ENCODE data around the gene PARD6A. TPM values are rescaled to one million over a fixed set of nuclear protein-coding genes. Genes with fewer than 3 reads are reported as not detected.

Gene PARD6A
- total and polyA plus RNA-seq, 2 of the 13 experiments (the other 11 are each of a cell fraction or from before 2014, with no cell fraction given) = 3.5 to 4.3 TPM

- no peak for TF ChIP-seq E2F2 (CRISPR knock-in tag; IDR thresholded peaks at IDR 0.05; ENCODE audit: borderline replicate concordance)
- no peak; the same call in 1 of the 2 replicates for TF ChIP-seq TAF1 (CRISPR knock-in tag; IDR thresholded peaks at IDR 0.05)
- no peak for TF ChIP-seq KAT7 (CRISPR knock-in tag; IDR thresholded peaks at IDR 0.05; ENCODE audit: borderline replicate concordance)
- no peak for TF ChIP-seq ATRX (CRISPR knock-in tag; IDR thresholded peaks at IDR 0.05; ENCODE audit: borderline replicate concordance)
- TF ChIP-seq ZFP36L1 (CRISPR knock-in tag; IDR thresholded peaks at IDR 0.05) = no peak
- TF ChIP-seq SMAD9 (CRISPR knock-in tag; IDR thresholded peaks at IDR 0.05) = no peak
- peak; percentile 48 for TF ChIP-seq TFDP1 (CRISPR knock-in tag; IDR thresholded peaks at IDR 0.05; ENCODE audit: borderline replicate concordance)
- no peak for TF ChIP-seq HOXA9 (CRISPR knock-in tag; IDR thresholded peaks at IDR 0.05; ENCODE audit: borderline replicate concordance)
- TF ChIP-seq ARID5B (CRISPR knock-in tag; IDR thresholded peaks at IDR 0.05) = peak; percentile 57
- no peak for TF ChIP-seq KIAA2018 (CRISPR knock-in tag; IDR thresholded peaks at IDR 0.05; ENCODE audit: borderline replicate concordance)
- TF ChIP-seq ZNF639 (CRISPR knock-in tag; conservative IDR thresholded peaks at IDR 0.05) = 0 out of 2 replicates have a peak, but pooled peaks have one; percentile 69
- TF ChIP-seq HOXD1 (CRISPR knock-in tag; IDR thresholded peaks at IDR 0.05) = no peak
Measured at GRCh38 chr16:67667817-67668494, 7.2 kb downstream of the PARD6A start (continued).

Measured in HepG2 (cell line).